K562 (cell line): ENCODE measurements around the gene ATXN2L. TPM values are rescaled to one million over a fixed set of nuclear protein-coding genes. Genes with fewer than 3 reads are reported as not detected.

Experiments
- ATAC-seq: fragments of 200-7000 bp; cut with Tn5 transposase; 3 replicates; pipeline ENCODE4 v1.9.1; 2020; ENCODE audit warnings: moderate library complexity
- BruUV-seq: library from RNA; stranded (reverse); fragments of 400-500 nt; replicated peaks from 2 replicates; lab custom pipeline; 2021; lab: Mats Ljungman, UMichigan
- CTCF ChIA-PET: fragments of 300-600 bp; formaldehyde crosslinking; extraction: SDS; loops from one replicate; lab custom pipeline; 2021; ENCODE audit warnings: low intra/inter-chr PET ratio; lab: Yijun Ruan, JAX
- POLR2A ChIA-PET: fragments of 300-600, 350-650 bp; sonication (Branson Sonifier 250); formaldehyde crosslinking; extraction: SDS; loops from one replicate; lab custom pipeline; 2021; ENCODE audit warnings: antibody characterized with exemption, inconsistent platforms; lab: Yijun Ruan, JAX
- DNase-seq, 4 experiments: peaks; one replicate each; pipeline versions ENCODE4 v3.0.0 to v3.0.0-alpha.2; 2011 to 2018; ENCODE audit warnings: low spot score in 3 of 4, mixed read lengths in 3 of 4; ENCODE audit errors: extremely low read depth in 1 of 4
- FAIRE-seq: peaks from 2 replicates; lab custom pipeline; 2011; peaks lifted over from hg19 to GRCh38; lab: Jason Lieb, UNC
- H2AFZ ChIP-seq: 2 replicates; pipeline ENCODE4 v1.6.0; 2011; ENCODE audit warnings: low read depth, low read length, control low read depth, inconsistent platforms
- H3K27ac ChIP-seq: fragments of 200-600 bp; 3 replicates; pipeline ENCODE4 v1.8.0; 2011; ENCODE audit warnings: low read depth, mild to moderate bottlenecking, control low read depth, inconsistent platforms, low read length, moderate library complexity, mixed read lengths; ENCODE audit errors: extremely low read depth
- H3K27me3 ChIP-seq, 2 experiments: fragments of 300-600 bp in 1 of 2; 2 replicates in 1 of 2; 3 replicates in 1 of 2; pipeline versions ENCODE4 v1.6.0 to v1.8.0; 2011; ENCODE audit warnings: inconsistent platforms in 2 of 2, low read length in 2 of 2, mild to moderate bottlenecking in 1 of 2, mixed read lengths in 1 of 2, moderate library complexity in 1 of 2; ENCODE audit not compliant: control insufficient read depth in 2 of 2, insufficient read depth in 2 of 2
- H3K36me3 ChIP-seq: fragments of 300-600 bp; 3 replicates; pipeline ENCODE4 v1.8.0; 2011; ENCODE audit warnings: mild to moderate bottlenecking, low read length, inconsistent platforms; ENCODE audit not compliant: control insufficient read depth, insufficient read depth
- H3K4me1 ChIP-seq, 2 experiments: fragments of 200-600 bp in 1 of 2; replicated peaks in 1 of 2; 2 replicates in 1 of 2; 3 replicates in 1 of 2; pipeline versions ENCODE4 v1.5.1 to v1.8.0; 2011; ENCODE audit warnings: inconsistent platforms in 2 of 2, low read length in 2 of 2, mild to moderate bottlenecking in 1 of 2, mixed read lengths in 1 of 2, moderate library complexity in 1 of 2; ENCODE audit not compliant: control insufficient read depth in 2 of 2, insufficient read depth in 2 of 2
- H3K4me2 ChIP-seq: 2 replicates; pipeline ENCODE4 v1.6.1; 2011; ENCODE audit warnings: low read length, control low read depth, inconsistent platforms, mixed read lengths; ENCODE audit not compliant: insufficient read depth
- H3K4me3 ChIP-seq: fragments of 200-600 bp; sonication (generic), shearing (Covaris generic); 2 replicates; pipeline ENCODE4 v1.5.1; 2016; ENCODE audit warnings: control low read depth, inconsistent platforms
- H3K79me2 ChIP-seq: fragments of 200-600 bp; 3 replicates; pipeline ENCODE4 v1.8.0; 2011; ENCODE audit warnings: low read length, inconsistent platforms; ENCODE audit not compliant: control insufficient read depth, insufficient read depth
- H3K9ac ChIP-seq, 2 experiments: 2 replicates each; pipeline versions ENCODE4 v1.6.0 to v1.6.1; 2011; ENCODE audit warnings: low read depth in 2 of 2, low read length in 2 of 2, control low read depth in 1 of 2, inconsistent platforms in 1 of 2, mild to moderate bottlenecking in 1 of 2, mixed read lengths in 1 of 2; ENCODE audit not compliant: insufficient read depth in 1 of 2
- H3K9me1 ChIP-seq: one replicate; pipeline ENCODE4 v1.6.0; 2011; ENCODE audit warnings: inconsistent platforms, mild to moderate bottlenecking, low read length, moderate library complexity; ENCODE audit not compliant: control insufficient read depth, insufficient read depth
- H3K9me3 ChIP-seq: replicated peaks from 2 replicates; pipeline ENCODE4 v1.5.1; 2011; ENCODE audit warnings: low read depth, low read length, inconsistent platforms; ENCODE audit not compliant: control insufficient read depth, insufficient read depth
- H4K20me1 ChIP-seq: replicated peaks from 2 replicates; pipeline ENCODE4 v1.6.1; 2011; ENCODE audit warnings: low read length, inconsistent platforms, mixed read lengths; ENCODE audit not compliant: control insufficient read depth, insufficient read depth
- HDAC1 ChIP-seq, 2 experiments: fragments of 450-650 bp; IDR thresholded peaks; 2 replicates each; pipeline ENCODE4 v1.6.1; 2016 to 2017; ENCODE audit warnings: inconsistent platforms in 1 of 2, mild to moderate bottlenecking in 1 of 2, moderate library complexity in 1 of 2
- MITF ChIP-seq: IDR thresholded peaks from 2 replicates; pipeline ENCODE4 v1.6.1; 2014; ENCODE audit warnings: antibody characterized with exemption
- MLX ChIP-seq, 2 experiments: fragments of 450-650 bp in 1 of 2; sonication (generic) in 1 of 2; formaldehyde crosslinking; conservative IDR thresholded peaks; 2 replicates each; pipeline versions ENCODE4 v1.4.0 to v1.8.1; 2020 to 2022; ENCODE audit warnings: mild to moderate bottlenecking in 1 of 2, missing genetic modification reagents in 1 of 2
- NEUROD1 ChIP-seq: fragments of 150-350 bp; IDR thresholded peaks from 2 replicates; pipeline ENCODE4 v1.6.1; 2014; ENCODE audit warnings: borderline replicate concordance, low read length, low read depth; ENCODE audit not compliant: partially characterized antibody
- PCBP1 ChIP-seq: fragments of 200-400 bp; formaldehyde crosslinking; IDR thresholded peaks from 2 replicates; pipeline ENCODE4 v1.6.1; 2018; ENCODE audit warnings: mild to moderate bottlenecking, low read depth, low read length; ENCODE audit not compliant: poor library complexity, severe bottlenecking
- PHB2 ChIP-seq: fragments of 450-650 bp; IDR thresholded peaks from 2 replicates; pipeline ENCODE4 v1.6.1; 2017; ENCODE audit warnings: low read depth
- PML ChIP-seq: IDR thresholded peaks from 2 replicates; pipeline ENCODE4 v1.6.1; 2012; ENCODE audit warnings: low read length, inconsistent platforms
- POU5F1 ChIP-seq: fragments of 150-350 bp; IDR thresholded peaks from 2 replicates; pipeline ENCODE4 v1.6.1; 2014; ENCODE audit warnings: borderline replicate concordance, low read length, low read depth, mild to moderate bottlenecking; ENCODE audit not compliant: partially characterized antibody
- SRSF3 ChIP-seq: fragments of 200-400 bp; formaldehyde crosslinking; IDR thresholded peaks from 2 replicates; pipeline ENCODE4 v1.6.1; 2016; ENCODE audit warnings: mild to moderate bottlenecking, low read length, moderate library complexity; ENCODE audit not compliant: insufficient read depth
- SRSF9 ChIP-seq: fragments of 200-400 bp; formaldehyde crosslinking; IDR thresholded peaks from 2 replicates; pipeline ENCODE4 v1.6.1; 2017; ENCODE audit warnings: low read depth, low read length, borderline replicate concordance
- STAT5A ChIP-seq: IDR thresholded peaks from 2 replicates; pipeline ENCODE4 v1.6.1; 2012; ENCODE audit warnings: low read length, inconsistent platforms, borderline replicate concordance
- ZBTB43 ChIP-seq: sonication (generic); formaldehyde crosslinking; IDR thresholded peaks from 2 replicates; pipeline ENCODE4 v1.8.0; 2023; ENCODE audit warnings: mild to moderate bottlenecking, missing genetic modification reagents
- WGBS: fragments of 100-300 bp; shearing (Covaris generic); methylation state at CpG from one replicate; pipeline ENCODE4 v1.1.6; 2016; ENCODE audit warnings: low coverage, mixed read lengths; ENCODE audit not compliant: insufficient coverage; ENCODE audit errors: missing lambda C conversion rate; 5-methylcytosine and 5-hydroxymethylcytosine counted together
- in situ Hi-C: fragments of 300-500 bp; cut with MboI; formaldehyde crosslinking; loops from 4 replicates; pipeline ENCODE4 v1.15.0; 2018; ENCODE audit warnings: inconsistent platforms, mixed read lengths
- intact Hi-C: fragments of 100-400 bp; cut with micrococcal nuclease; formaldehyde crosslinking; loops from 2 replicates; pipeline ENCODE4 v1.14.2; 2022
- polyA plus RNA-seq, 8 experiments: library from polyadenylated mRNA; depleted of rRNA in 4 of 8; stranded (reverse) in 5 of 8; unstranded in 3 of 8; fragments of >200 nt; fragmentation: Nextera tagmentation in 2 of 8; fragmentation: Illumina TruSeq in 1 of 8; extraction: Ambion mirVana in 2 of 8; extraction: Trizol in 1 of 8; gene quantifications; 2 replicates each; pipeline versions ENCODE4 v1.2.1 to v1.2.3, GENCODE V29; 2011 to 2014; ENCODE audit warnings: inconsistent platforms in 1 of 8, missing spikeins in 1 of 8
- total RNA-seq, 7 experiments: library from RNA; depleted of rRNA in 6 of 7; stranded (reverse); fragments of >200 nt in 6 of 7; fragmentation: Illumina TruSeq in 2 of 7; extraction: Trizol in 2 of 7; gene quantifications; 2 replicates each; pipeline versions ENCODE4 v1.2.1 to v1.2.3, GENCODE V29; 2011 to 2021; ENCODE audit warnings: low replicate concordance in 1 of 7

The ATXN2L gene
- total and polyA plus RNA-seq, 9 of the 15 experiments (the other 6 are each of a cell fraction or from before 2014, with no cell fraction given): 3.8 to 280 (median 37.2) TPM

- Histone ChIP-seq H3K4me2 (no peak overlapping the region), H3K9ac (peak overlapping the region in 1 of 2 experiments; percentile 73; a peak in 1 of 4 replicates), H4K20me1 (no peaks in the 10 kb centered on the region), H3K36me3 (peaks cover 21% of the 10 kb centered on the region; the same call in 2 of the 3 replicates), H2AFZ (no peak overlapping the region), H3K9me1 (no peaks in the 10 kb centered on the region), H3K27me3 (no peaks in the 10 kb centered on the region; a peak in 1 of 5 replicates), H3K4me1 (peaks cover 11 to 71% of the 10 kb centered on the region in 2 experiments; a peak in 4 of 5 replicates), H3K79me2 (peaks cover 9% of the 10 kb centered on the region), H3K4me3 (no peak overlapping the region), H3K9me3 (no peaks in the 10 kb centered on the region), H3K27ac (no peak overlapping the region)
- in situ Hi-C loops: no loop called here
- no peak for DNase-seq
- no peak for FAIRE-seq
- ATAC-seq: no peak
- BruUV-seq: no TSS peak
- POLR2A ChIA-PET: interaction anchor here (6.9 kb wide), 1 partner anchor 14 kb away, joined by 58 read pairs; the partner anchor contains the start of gene SH2B1
- 100% methylated on average over 1 of the region's 2 CpGs for WGBS
- TF ChIP-seq HDAC1 (IDR thresholded peaks at IDR 0.05) (no peak), SRSF9 (no peak), MLX (CRISPR knock-in tag; conservative IDR thresholded peaks at IDR 0.05) (no peak), PCBP1 (no peak), PML (no peak), POU5F1 (no peak), SRSF3 (no peak), PHB2 (no peak), MITF (no peak), NEUROD1 (no peak), STAT5A (no peak), ZBTB43 (CRISPR knock-in tag) (no peak)
- intact Hi-C loops: no loop called here
- CTCF ChIA-PET: no interaction called here
Observed at GRCh38 chr16:28877655-28878000, 54.8 kb downstream of the ATXN2L start.
